Right lobe of liver (tissue), 6 donors: ENCODE results near the gene TAAR1. TPM values are rescaled to one million over a fixed set of nuclear protein-coding genes. Genes with fewer than 3 reads are reported as not detected.

Source experiments
- ATAC-seq, 4 donors: fragments of 200-7000 bp; cut with Tn5 transposase; one replicate each; pipeline ENCODE4 v1.9.1; 2020; ENCODE audit warnings: mild to moderate bottlenecking in 4 of 4, moderate library complexity in 4 of 4
- DNase-seq, 3 donors: peaks; one replicate each; pipeline ENCODE4 v3.0.0-alpha.2; 2020
- H3K27ac ChIP-seq, 3 donors: fragments of 200-600 bp; one replicate each; pipeline ENCODE4 v1.8.0; 2022
- H3K27me3 ChIP-seq, 2 donors: fragments of 200-600 bp; one replicate each; pipeline ENCODE4 v1.8.0; 2022
- H3K36me3 ChIP-seq, 4 donors: fragments of 200-600 bp; sonication (generic) in 1 of 4; one replicate each; pipeline versions ENCODE4 v1.5.1 to v1.8.0; 2017 to 2022; ENCODE audit warnings: control low read depth in 1 of 4
- H3K4me1 ChIP-seq, 4 donors: fragments of 200-600 bp; sonication (generic) in 1 of 4; one replicate each; pipeline versions ENCODE4 v1.5.1 to v1.8.0; 2017 to 2022; ENCODE audit warnings: control low read depth in 1 of 4
- H3K4me3 ChIP-seq, 3 donors: fragments of 200-600 bp; one replicate each; pipeline ENCODE4 v1.8.0; 2022
- H3K9me3 ChIP-seq, 4 donors: fragments of 200-600 bp; sonication (generic) in 1 of 4; one replicate each; pipeline versions ENCODE4 v1.5.1 to v1.8.0; 2017 to 2022; ENCODE audit warnings: control low read depth in 1 of 4
- POLR2A ChIP-seq: fragments of 450-650 bp; IDR thresholded peaks from one replicate; pipeline ENCODE4 v1.6.1; 2017; ENCODE audit warnings: antibody characterized with exemption, mild to moderate bottlenecking
- WGBS: methylation state at CpG from one replicate; pipeline ENCODE4 v1.1.6; 2018; ENCODE audit warnings: low coverage, low lambda C conversion rate; ENCODE audit not compliant: insufficient coverage; ENCODE audit errors: missing lambda C conversion rate; 5-methylcytosine and 5-hydroxymethylcytosine counted together
- intact Hi-C, 2 donors: fragments of 100-400 bp; cut with DNase I; formaldehyde crosslinking; loops; one replicate each; pipeline versions ENCODE4 v1.11.2 to v1.14.1; 2022
- total RNA-seq, 6 experiments: library from RNA; depleted of rRNA in 2 of 6; stranded (reverse); fragments of >200 nt in 2 of 6; fragmentation: NEBNext Ultra II Directional in 3 of 6; extraction: Animal tissue kit (Norgen Biotek cat#: 25700) in 3 of 6; gene quantifications; one replicate each; pipeline versions ENCODE4 v1.1.0 to v1.2.4, GENCODE V29; 2016 to 2023
- TF ChIP-seq, protein P1 (sequence below), 4 donors: fragments of 200-600 bp in 3 of 4; fragments of 450-650 bp in 1 of 4; IDR thresholded peaks; one replicate each; pipeline versions ENCODE4 v1.5.1 to v1.8.0; 2016 to 2022; ENCODE audit warnings: antibody characterized with exemption in 4 of 4, mild to moderate bottlenecking in 2 of 4
- donor health status: DM: no; HTN: yes; CAD: no.
- donor health status: DM: no; HTN: no; CAD: no.
- donor health status: DM: no; HTN: no; CAD: no.
- donor health status: DM: no; HTN: yes; CAD: no.
- donor health status: DM: no; HTN: yes; CAD: no.

TAAR1 gene
- total RNA-seq, 6 experiments from 2014 or later, result not detected

DNA sequence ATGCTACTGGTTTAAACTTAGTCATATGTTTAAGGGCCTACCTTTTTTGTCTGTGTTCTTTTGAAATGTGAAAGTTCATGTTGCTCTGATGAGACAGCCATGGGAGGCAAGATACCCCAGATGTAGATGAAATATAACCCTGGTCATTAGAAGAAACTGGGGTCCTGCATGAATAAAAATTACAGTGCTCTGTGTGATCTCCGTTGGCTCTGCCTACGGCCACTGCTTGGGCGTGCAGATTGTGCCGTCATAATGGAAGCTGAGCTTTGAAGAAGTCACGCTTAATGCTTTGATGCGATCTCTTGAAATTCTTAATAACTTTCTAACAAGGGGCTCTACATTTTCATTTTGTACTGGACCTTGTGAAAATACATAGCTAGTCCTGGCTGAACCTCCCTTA, 34.8 kb downstream of the TAAR1 start, which contains the start of gene TAAR2:
Gene TAAR2 (minus strand): TSS at position 101 of the 400 bp plus-strand sequence. CDS start 0 bp downstream, at position 101.
- TF ChIP-seq POLR2A, result no peak
- TF ChIP-seq, protein P1, sequence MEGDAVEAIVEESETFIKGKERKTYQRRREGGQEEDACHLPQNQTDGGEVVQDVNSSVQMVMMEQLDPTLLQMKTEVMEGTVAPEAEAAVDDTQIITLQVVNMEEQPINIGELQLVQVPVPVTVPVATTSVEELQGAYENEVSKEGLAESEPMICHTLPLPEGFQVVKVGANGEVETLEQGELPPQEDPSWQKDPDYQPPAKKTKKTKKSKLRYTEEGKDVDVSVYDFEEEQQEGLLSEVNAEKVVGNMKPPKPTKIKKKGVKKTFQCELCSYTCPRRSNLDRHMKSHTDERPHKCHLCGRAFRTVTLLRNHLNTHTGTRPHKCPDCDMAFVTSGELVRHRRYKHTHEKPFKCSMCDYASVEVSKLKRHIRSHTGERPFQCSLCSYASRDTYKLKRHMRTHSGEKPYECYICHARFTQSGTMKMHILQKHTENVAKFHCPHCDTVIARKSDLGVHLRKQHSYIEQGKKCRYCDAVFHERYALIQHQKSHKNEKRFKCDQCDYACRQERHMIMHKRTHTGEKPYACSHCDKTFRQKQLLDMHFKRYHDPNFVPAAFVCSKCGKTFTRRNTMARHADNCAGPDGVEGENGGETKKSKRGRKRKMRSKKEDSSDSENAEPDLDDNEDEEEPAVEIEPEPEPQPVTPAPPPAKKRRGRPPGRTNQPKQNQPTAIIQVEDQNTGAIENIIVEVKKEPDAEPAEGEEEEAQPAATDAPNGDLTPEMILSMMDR (IDR thresholded peaks at IDR 0.05), result no peak
- H3K27me3 ChIP-seq, result no peaks in the 10 kb centered on the region
- no peaks in the 10 kb centered on the region for H3K4me1 ChIP-seq
- WGBS, result 94% methylated on average over 2 of the region's 6 CpGs
- no peaks in the 10 kb centered on the region for H3K9me3 ChIP-seq
- no peak within 1 kb of the TSS for H3K4me3 ChIP-seq
- ATAC-seq (no peak), DNase-seq (no peak)
- H3K36me3 ChIP-seq, result no peaks in the 10 kb centered on the region
- no peak within 1 kb of the TSS for H3K27ac ChIP-seq
- intact Hi-C loops, result no loop called here

- no peak for ATAC-seq
- TF ChIP-seq POLR2A, result no peak
- TF ChIP-seq, protein P1 (IDR thresholded peaks at IDR 0.05), result no peak
- no peaks in the 10 kb centered on the region for H3K4me1 ChIP-seq
- H3K36me3 ChIP-seq, result no peaks in the 10 kb centered on the region
- DNase-seq, result no peak
- H3K4me3 ChIP-seq, result no peak overlapping the region
- intact Hi-C loops, result no loop called here
- H3K27ac ChIP-seq, result no peak overlapping the region
- H3K9me3 ChIP-seq, result no peaks in the 10 kb centered on the region
- 66% methylated on average over 5 of the region's 6 CpGs for WGBS
- no peaks in the 10 kb centered on the region for H3K27me3 ChIP-seq
These were observed 35.7 kb downstream of the TAAR1 start for GRCh38 chr6:132623106-132623845.

- Histone ChIP-seq H3K27ac (no peak overlapping the region), H3K4me1 (peaks cover 0 to 5% (median 0%) of the 10 kb centered on the region in 4 donors), H3K9me3 (no peaks in the 10 kb centered on the region), H3K36me3 (no peaks in the 10 kb centered on the region), H3K4me3 (no peak overlapping the region), H3K27me3 (no peaks in the 10 kb centered on the region)
- intact Hi-C loops, result no loop called here
- WGBS, result 32% methylated on average over 1 of the region's 1 CpG
- DNase-seq (no peak), ATAC-seq (no peak)
- no peak for TF ChIP-seq POLR2A
- TF ChIP-seq, protein P1 (IDR thresholded peaks at IDR 0.05), result no peak
These were observed 42.3 kb downstream of the TAAR1 start for GRCh38 chr6:132616677-132617076.

DNA sequence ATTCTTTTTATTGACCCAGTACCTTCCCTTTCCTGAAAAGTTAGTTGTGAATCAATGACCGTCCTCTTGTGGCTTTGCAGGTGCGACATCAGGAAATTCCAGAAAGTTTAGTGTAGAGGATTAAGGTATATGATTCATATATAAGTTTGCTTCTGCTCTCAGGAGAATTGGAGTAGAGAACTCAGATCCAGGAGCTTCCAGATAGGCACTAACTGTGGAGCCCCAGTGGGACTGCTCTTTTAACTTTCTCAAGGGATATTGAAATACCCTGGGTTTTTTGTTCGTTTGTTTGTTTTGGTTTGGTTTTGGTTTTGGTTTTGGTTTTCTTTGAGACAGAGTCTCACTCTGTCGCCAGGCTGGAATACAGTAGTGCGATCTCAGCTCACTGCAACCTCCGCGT, 44.4 kb downstream of the TAAR1 start:
- peak; percentile 28 for TF ChIP-seq POLR2A
- TF ChIP-seq, protein P1 (IDR thresholded peaks at IDR 0.05), result no peak
- ATAC-seq, result peak; percentile 70 to 83 (median 76)
- H3K27ac ChIP-seq, result peak overlapping the region; percentile 41 to 87 (median 53)
- intact Hi-C loops, result no loop called here
- H3K27me3 ChIP-seq, result no peaks in the 10 kb centered on the region
- H3K4me1 ChIP-seq, result peaks cover 0 to 5% (median 2%) of the 10 kb centered on the region in 4 donors
- H3K36me3 ChIP-seq, result no peaks in the 10 kb centered on the region
- no peak for DNase-seq
- WGBS, result 9% methylated on average over 7 of the region's 7 CpGs
- peak overlapping the region; percentile 7 to 43 (median 37) for H3K4me3 ChIP-seq
- H3K9me3 ChIP-seq, result no peaks in the 10 kb centered on the region
